ENCODE results near the gene PSMG2. TPM values are rescaled to one million over a fixed set of nuclear protein-coding genes. Genes with fewer than 3 reads are reported as not detected.

Gene PSMG2, protein sequence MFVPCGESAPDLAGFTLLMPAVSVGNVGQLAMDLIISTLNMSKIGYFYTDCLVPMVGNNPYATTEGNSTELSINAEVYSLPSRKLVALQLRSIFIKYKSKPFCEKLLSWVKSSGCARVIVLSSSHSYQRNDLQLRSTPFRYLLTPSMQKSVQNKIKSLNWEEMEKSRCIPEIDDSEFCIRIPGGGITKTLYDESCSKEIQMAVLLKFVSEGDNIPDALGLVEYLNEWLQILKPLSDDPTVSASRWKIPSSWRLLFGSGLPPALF
- 84.3 TPM for total RNA-seq (2021; ENCODE audit: unreplicated experiment)
- 36.6 and 58.1 TPM in 2 replicates for polyA plus RNA-seq (2012)
- percentile 64 among the genes with signal in this experiment for Bru-seq, nascent RNA
- percentile 63 among the genes with signal in this experiment for BruChase-seq, experiment 1, labeled RNA remaining after a 6-hour chase
- percentile 62 among the genes with signal in this experiment for BruChase-seq, experiment 2, labeled RNA remaining after a 2-hour chase
- long read RNA-seq, transcript PSMG2-201 (7 exons, 1,686 nt), result major isoform, 79 of 92 reads
- long read RNA-seq, partial matches to known transcripts, result 4 of 92 reads
- long read RNA-seq, other reads (novel, unspliced or antisense), result 6 of 92 reads

- Histone ChIP-seq H3K27me3 (ENCODE audit: insufficient read depth, low read length) (no peaks in the 10 kb centered on the region), H3K36me3 (ENCODE audit: control insufficient read depth in 1 of 2, insufficient read depth in 2 of 2, low read length in 2 of 2) (peaks cover 10 to 20% of the 10 kb centered on the region in 2 experiments), H3K4me3 (replicated peaks in 1 of 2; ENCODE audit: low read depth in 1 of 2, low read length in 2 of 2) (peak within 1 kb of the TSS; percentile 90 to 98), H2AFZ (ENCODE audit: low read depth, low read length, poor library complexity, severe bottlenecking) (peak within 1 kb of the TSS; percentile 8), H3K4me1 (ENCODE audit: control insufficient read depth in 1 of 2, insufficient read depth in 2 of 2, low read length in 2 of 2) (peaks cover 8 to 24% of the 10 kb centered on the region in 2 experiments; a peak in 3 of 4 replicates), H3K9me3 (ENCODE audit: control insufficient read depth in 1 of 2, insufficient read depth in 1 of 2, low read depth in 1 of 2, low read length in 2 of 2) (no peaks in the 10 kb centered on the region), H3K9me2 (ENCODE audit: insufficient read depth) (no peaks in the 10 kb centered on the region), H3K4me2 (ENCODE audit: low read length) (peak within 1 kb of the TSS; percentile 86), H3K27ac (ENCODE audit: low read depth, low read length) (peak within 1 kb of the TSS; percentile 95), H3K9ac (ENCODE audit: low read length) (peak within 1 kb of the TSS; percentile 95), H4K20me1 (ENCODE audit: insufficient read depth) (no peaks in the 10 kb centered on the region), H3K79me2 (ENCODE audit: insufficient read depth, low read length) (peaks cover 87% of the 10 kb centered on the region)
- TSS peak; percentile 44 for BruUV-seq (replicated peaks)
- CTCF ChIA-PET, result no interaction called here
- RAD21 ChIA-PET (ENCODE audit: low non-redundant PET in 1 of 2, low total read pairs in 2 of 2, uncharacterized antibody in 2 of 2, unreplicated experiment in 2 of 2), result no interaction called here
- peak; percentile 64 for DNase-seq (ENCODE audit: low read depth, low spot score)
- intact Hi-C loops (cut with micrococcal nuclease), result no loop called here
- ATAC-seq, result peak; percentile 89
- POLR2A ChIA-PET, result interaction anchor here (0.8 to 2.3 kb wide), 2 partner anchors 181 to 325 kb away, joined by 3 to 6 read pairs; partner anchors contain the start of genes AFG3L2 and PTPN2
- peak; percentile 93 for TF ChIP-seq SIN3A (IDR thresholded peaks at IDR 0.05; ENCODE audit: low read depth)
- no peak for TF ChIP-seq REST (IDR thresholded peaks at IDR 0.05; ENCODE audit: low read depth)
- no peak for TF ChIP-seq ZNF274 (IDR thresholded peaks at IDR 0.05; ENCODE audit: low read depth, low read length)
- TF ChIP-seq TCF7L2 (IDR thresholded peaks at IDR 0.05; ENCODE audit: borderline replicate concordance, extremely low read depth, insufficient read depth, insufficient read length), result peak; percentile 74
- no peak for TF ChIP-seq CBX3 (IDR thresholded peaks at IDR 0.05; ENCODE audit: low read depth)
- peak; percentile 64 for TF ChIP-seq POLR2A (IDR thresholded peaks at IDR 0.05; ENCODE audit: borderline replicate concordance, extremely low read depth, insufficient read depth, insufficient read length)
- TF ChIP-seq SRF (IDR thresholded peaks at IDR 0.05; ENCODE audit: low read depth), result no peak
- TF ChIP-seq EGR1 (IDR thresholded peaks at IDR 0.05; ENCODE audit: low read depth), result no peak
- TF ChIP-seq SP1 (IDR thresholded peaks at IDR 0.05; ENCODE audit: low read depth), result peak; percentile 56
- TF ChIP-seq ZBTB33 (IDR thresholded peaks at IDR 0.05; ENCODE audit: extremely low read depth, insufficient replicate concordance, low read length), result peak; percentile 30
- no peak for TF ChIP-seq YY1 (IDR thresholded peaks at IDR 0.05; ENCODE audit: extremely low read depth, insufficient replicate concordance, low read depth, low read length)
- TF ChIP-seq, protein P1, sequence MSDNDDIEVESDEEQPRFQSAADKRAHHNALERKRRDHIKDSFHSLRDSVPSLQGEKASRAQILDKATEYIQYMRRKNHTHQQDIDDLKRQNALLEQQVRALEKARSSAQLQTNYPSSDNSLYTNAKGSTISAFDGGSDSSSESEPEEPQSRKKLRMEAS (IDR thresholded peaks at IDR 0.05), result peak; percentile 68
- peak; percentile 94 for TF ChIP-seq POLR2AphosphoS5 (IDR thresholded peaks at IDR 0.05; ENCODE audit: low read depth, low read length)
- TF ChIP-seq FOSL1 (IDR thresholded peaks at IDR 0.05; ENCODE audit: low read depth), result 0 out of 2 replicates have a peak, but pooled peaks have one; percentile 24
- no peak for TF ChIP-seq EZH2 (IDR thresholded peaks at IDR 0.05)
- no peak for TF ChIP-seq CEBPB (IDR thresholded peaks at IDR 0.05; ENCODE audit: low read depth)
These were observed at the start of gene PSMG2, which contains the start of gene CEP76 for GRCh38 chr18:12702221-12703095. TSS of gene PSMG2 (plus strand) at chr18:12703042. CDS start at chr18:12703108, 66 bp downstream. TSS of gene CEP76 (minus strand) at chr18:12702723. CDS start at chr18:12702548, 175 bp downstream.
